HepG2 (cell line): Measurements from ENCODE around the gene BYSL. TPM values are rescaled to one million over a fixed set of nuclear protein-coding genes. Genes with fewer than 3 reads are reported as not detected.

ENCODE experiments used
- AKAP8 ChIP-seq: sonication (generic); formaldehyde crosslinking; IDR thresholded peaks from 2 replicates; pipeline ENCODE4 v1.5.1; 2020; ENCODE audit warnings: mild to moderate bottlenecking, missing genetic modification reagents
- ARID4A ChIP-seq: sonication (generic); formaldehyde crosslinking; IDR thresholded peaks from 2 replicates; pipeline ENCODE4 v1.5.0; 2020; ENCODE audit warnings: mild to moderate bottlenecking, missing genetic modification reagents, borderline replicate concordance
- BCL6 ChIP-seq: IDR thresholded peaks from 2 replicates; pipeline ENCODE4 v1.6.1; 2016; ENCODE audit warnings: missing genetic modification reagents, missing compliant biosample characterization
- CREBL2 ChIP-seq: sonication (generic); formaldehyde crosslinking; IDR thresholded peaks from 2 replicates; pipeline ENCODE4 v1.8.1; 2023; ENCODE audit warnings: missing genetic modification reagents, mild to moderate bottlenecking, borderline replicate concordance
- EEA1 ChIP-seq: sonication (generic); formaldehyde crosslinking; IDR thresholded peaks from 2 replicates; pipeline ENCODE4 v1.5.1; 2020; ENCODE audit warnings: mild to moderate bottlenecking, missing genetic modification reagents, borderline replicate concordance
- FOSL2 ChIP-seq: sonication (generic); formaldehyde crosslinking; IDR thresholded peaks from 2 replicates; pipeline ENCODE4 v1.4.0; 2020; ENCODE audit warnings: missing genetic modification reagents
- KDM2A ChIP-seq: sonication (generic); formaldehyde crosslinking; IDR thresholded peaks from 2 replicates; pipeline ENCODE4 v1.4.0; 2020; ENCODE audit warnings: low read depth, missing genetic modification reagents, borderline replicate concordance
- NFIC ChIP-seq: IDR thresholded peaks from 2 replicates; pipeline ENCODE4 v1.6.1; 2012; ENCODE audit warnings: mild to moderate bottlenecking, low read length, inconsistent platforms
- REPIN1 ChIP-seq: sonication (generic); formaldehyde crosslinking; IDR thresholded peaks from 2 replicates; pipeline ENCODE4 v1.8.0; 2022; ENCODE audit warnings: missing genetic modification reagents, low read depth, mild to moderate bottlenecking, borderline replicate concordance
- RXRA ChIP-seq: sonication (generic); formaldehyde crosslinking; IDR thresholded peaks from 2 replicates; pipeline ENCODE4 v1.5.1; 2020; ENCODE audit warnings: missing genetic modification reagents
- SATB2 ChIP-seq: sonication (generic); formaldehyde crosslinking; IDR thresholded peaks from 2 replicates; pipeline ENCODE4 v1.5.0; 2020; ENCODE audit warnings: missing genetic modification reagents
- SRSF4 ChIP-seq: fragments of 200-400 bp; formaldehyde crosslinking; IDR thresholded peaks from one replicate; pipeline ENCODE4 v1.6.1; 2018; ENCODE audit warnings: mild to moderate bottlenecking, low read depth, low read length, moderate library complexity; ENCODE audit not compliant: poor library complexity, severe bottlenecking
- ZBTB21 ChIP-seq: sonication (generic); formaldehyde crosslinking; IDR thresholded peaks from 2 replicates; pipeline ENCODE4 v1.4.0; 2020; ENCODE audit warnings: missing genetic modification reagents
- ZFYVE20 ChIP-seq: sonication (generic); formaldehyde crosslinking; IDR thresholded peaks from 2 replicates; pipeline ENCODE4 v1.8.0; 2023; ENCODE audit warnings: low read depth, mild to moderate bottlenecking, moderate library complexity, missing genetic modification reagents, borderline replicate concordance
- ZNF274 ChIP-seq: sonication (generic); formaldehyde crosslinking; IDR thresholded peaks from 2 replicates; pipeline ENCODE4 v1.5.1; 2020; ENCODE audit warnings: mild to moderate bottlenecking, missing genetic modification reagents
- ZNF589 ChIP-seq: sonication (generic); formaldehyde crosslinking; conservative IDR thresholded peaks from 2 replicates; pipeline ENCODE4 v1.8.0; 2022; ENCODE audit warnings: mild to moderate bottlenecking, moderate library complexity, missing genetic modification reagents
- ZNF878 ChIP-seq: sonication (generic); formaldehyde crosslinking; IDR thresholded peaks from 2 replicates; pipeline ENCODE4 v1.8.1; 2023; ENCODE audit warnings: mild to moderate bottlenecking, missing genetic modification reagents, moderate library complexity
- polyA plus RNA-seq, 8 experiments: library from polyadenylated mRNA; depleted of rRNA in 3 of 8; stranded (reverse) in 7 of 8; unstranded in 1 of 8; fragments of >200 nt; fragmentation: Illumina TruSeq in 4 of 8; extraction: Trizol in 4 of 8; gene quantifications; 2 replicates each; pipeline versions ENCODE4 v1.2.1 to v1.2.3, GENCODE V29; 2011 to 2016; ENCODE audit warnings: low read depth in 4 of 8, missing spikeins in 1 of 8, mixed read lengths in 1 of 8; ENCODE audit not compliant: insufficient read depth in 1 of 8
- total RNA-seq, 5 experiments: library from RNA; depleted of rRNA; stranded (reverse); fragments of >200 nt; fragmentation: Illumina TruSeq; extraction: Trizol; gene quantifications; 2 replicates each; pipeline ENCODE4 v1.2.3, GENCODE V29; 2016; ENCODE audit warnings: low read depth in 1 of 5
- TF ChIP-seq, protein P1 (sequence below): sonication (generic); formaldehyde crosslinking; IDR thresholded peaks from 2 replicates; pipeline ENCODE4 v1.8.1; 2023; ENCODE audit warnings: mild to moderate bottlenecking, moderate library complexity, missing genetic modification reagents
- TF ChIP-seq, protein P2 (sequence below): IDR thresholded peaks from 2 replicates; pipeline ENCODE4 v1.6.1; 2016; ENCODE audit warnings: low read depth, borderline replicate concordance
- TF ChIP-seq, protein P3 (sequence below): sonication (generic); formaldehyde crosslinking; IDR thresholded peaks from 2 replicates; pipeline ENCODE4 v1.4.0; 2020; ENCODE audit warnings: missing genetic modification reagents, borderline replicate concordance

BYSL gene
- total and polyA plus RNA-seq, 2 of the 13 experiments (the other 11 are each of a cell fraction or from before 2014, with no cell fraction given): 27.9 to 28.6 TPM

- TF ChIP-seq, protein P1, sequence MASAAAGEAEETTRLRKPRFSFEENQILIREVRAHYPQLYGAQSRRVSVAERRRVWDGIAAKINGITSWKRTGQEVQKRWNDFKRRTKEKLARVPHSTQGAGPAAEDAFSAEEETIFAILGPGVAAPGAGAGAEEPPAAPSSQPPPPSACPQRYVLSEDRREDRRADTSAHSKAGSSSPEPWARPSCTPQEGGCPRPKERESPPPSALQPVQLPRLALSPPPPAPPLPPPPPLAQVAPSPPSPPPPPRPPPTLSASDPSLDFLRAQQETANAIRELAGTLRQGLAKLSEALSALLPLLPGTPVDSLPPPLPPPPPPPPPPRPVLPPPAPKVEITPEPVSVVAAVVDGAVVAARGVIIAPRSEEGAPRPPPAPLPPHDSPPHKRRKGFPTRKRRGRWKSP (CRISPR knock-in tag): no peak
- TF ChIP-seq ZBTB21: no peak
- TF ChIP-seq EEA1: no peak
- TF ChIP-seq KDM2A (CRISPR knock-in tag): no peak
- peak; percentile 46; the same call in 1 of the 2 replicates for TF ChIP-seq REPIN1 (CRISPR knock-in tag)
- no peak for TF ChIP-seq ZNF589 (CRISPR knock-in tag)
- TF ChIP-seq, protein P2, sequence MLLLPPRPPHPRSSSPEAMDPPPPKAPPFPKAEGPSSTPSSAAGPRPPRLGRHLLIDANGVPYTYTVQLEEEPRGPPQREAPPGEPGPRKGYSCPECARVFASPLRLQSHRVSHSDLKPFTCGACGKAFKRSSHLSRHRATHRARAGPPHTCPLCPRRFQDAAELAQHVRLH (CRISPR knock-in tag): 0 out of 2 replicates have a peak, but pooled peaks have one; percentile 44
- TF ChIP-seq ZNF274 (CRISPR knock-in tag): peak; percentile 30; the same call in 1 of the 2 replicates
- TF ChIP-seq ARID4A (CRISPR knock-in tag): peak; percentile 19; the same call in 1 of the 2 replicates
- TF ChIP-seq ZNF878 (CRISPR knock-in tag): 0 out of 2 replicates have a peak, but pooled peaks have one; percentile 28
- TF ChIP-seq SATB2 (CRISPR knock-in tag): no peak
- no peak for TF ChIP-seq AKAP8
- TF ChIP-seq SRSF4: no peak
- no peak for TF ChIP-seq CREBL2
- 0 out of 2 replicates have a peak, but pooled peaks have one; percentile 34 for TF ChIP-seq RXRA (CRISPR knock-in tag)
- TF ChIP-seq FOSL2 (CRISPR knock-in tag): peak; percentile 25; the same call in 1 of the 2 replicates
- no peak for TF ChIP-seq ZFYVE20
- TF ChIP-seq NFIC: no peak
- TF ChIP-seq BCL6: peak; percentile 13; the same call in 1 of the 2 replicates
- TF ChIP-seq, protein P3, sequence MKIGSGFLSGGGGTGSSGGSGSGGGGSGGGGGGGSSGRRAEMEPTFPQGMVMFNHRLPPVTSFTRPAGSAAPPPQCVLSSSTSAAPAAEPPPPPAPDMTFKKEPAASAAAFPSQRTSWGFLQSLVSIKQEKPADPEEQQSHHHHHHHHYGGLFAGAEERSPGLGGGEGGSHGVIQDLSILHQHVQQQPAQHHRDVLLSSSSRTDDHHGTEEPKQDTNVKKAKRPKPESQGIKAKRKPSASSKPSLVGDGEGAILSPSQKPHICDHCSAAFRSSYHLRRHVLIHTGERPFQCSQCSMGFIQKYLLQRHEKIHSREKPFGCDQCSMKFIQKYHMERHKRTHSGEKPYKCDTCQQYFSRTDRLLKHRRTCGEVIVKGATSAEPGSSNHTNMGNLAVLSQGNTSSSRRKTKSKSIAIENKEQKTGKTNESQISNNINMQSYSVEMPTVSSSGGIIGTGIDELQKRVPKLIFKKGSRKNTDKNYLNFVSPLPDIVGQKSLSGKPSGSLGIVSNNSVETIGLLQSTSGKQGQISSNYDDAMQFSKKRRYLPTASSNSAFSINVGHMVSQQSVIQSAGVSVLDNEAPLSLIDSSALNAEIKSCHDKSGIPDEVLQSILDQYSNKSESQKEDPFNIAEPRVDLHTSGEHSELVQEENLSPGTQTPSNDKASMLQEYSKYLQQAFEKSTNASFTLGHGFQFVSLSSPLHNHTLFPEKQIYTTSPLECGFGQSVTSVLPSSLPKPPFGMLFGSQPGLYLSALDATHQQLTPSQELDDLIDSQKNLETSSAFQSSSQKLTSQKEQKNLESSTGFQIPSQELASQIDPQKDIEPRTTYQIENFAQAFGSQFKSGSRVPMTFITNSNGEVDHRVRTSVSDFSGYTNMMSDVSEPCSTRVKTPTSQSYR: 0 out of 2 replicates have a peak, but pooled peaks have one; percentile 7
Measured at GRCh38 chr6:41936073-41936837, 15.0 kb downstream of the BYSL start (continued).
